GM19351 (cell line): ENCODE results near the gene ANTXRL.
"Not testable (repeated sequence)": the region's sequence is repeated elsewhere in the genome, so short reads cannot be mapped to it uniquely, and the experiment has no call there.

Source experiments
- ATAC-seq: cut with Tn5 transposase; IDR thresholded peaks from one replicate; pipeline ENCODE4 v1.9.1; 2021; ENCODE audit warnings: mild to moderate bottlenecking, moderate library complexity; ENCODE audit not compliant: unreplicated experiment

ANTXRL gene

GRCh38 chr10:46293832-46294640 is 7.2 kb downstream of the ANTXRL start:
- ATAC-seq, result no peak

GRCh38 chr10:46294641-46295220 is 7.9 kb downstream of the ANTXRL start:
- no peak for ATAC-seq

- ATAC-seq, result not testable (repeated sequence)
Observed at GRCh38 chr10:46295350-46296010, 8.7 kb downstream of the ANTXRL start.

- not testable (repeated sequence) for ATAC-seq
Observed at GRCh38 chr10:46296086-46296485, 9.3 kb downstream of the ANTXRL start.

GRCh38 chr10:46296641-46297141 is 9.9 kb downstream of the ANTXRL start:
- no peak for ATAC-seq

GRCh38 chr10:46297406-46298204 is 10.8 kb downstream of the ANTXRL start:
- no peak for ATAC-seq

GRCh38 chr10:46298477-46299285 is 11.9 kb downstream of the ANTXRL start:
- ATAC-seq, result no peak

- no peak for ATAC-seq
Observed at GRCh38 chr10:46299286-46299535, 12.4 kb downstream of the ANTXRL start.

- no peak for ATAC-seq
Observed at GRCh38 chr10:46299536-46300369, 13.0 kb downstream of the ANTXRL start.

- not testable (repeated sequence) for ATAC-seq
Observed at GRCh38 chr10:46300370-46300711, 13.5 kb downstream of the ANTXRL start.

GRCh38 chr10:46301056-46301645 is 14.4 kb downstream of the ANTXRL start:
- no peak for ATAC-seq

GRCh38 chr10:46301721-46302479 is 15.1 kb downstream of the ANTXRL start:
- ATAC-seq, result no peak

- not testable (repeated sequence) for ATAC-seq
Observed at GRCh38 chr10:46302765-46303352, 16.1 kb downstream of the ANTXRL start.

- ATAC-seq, result no peak
Observed at GRCh38 chr10:46304062-46304461, 17.3 kb downstream of the ANTXRL start.

GRCh38 chr10:46304671-46305070 is 17.9 kb downstream of the ANTXRL start:
- ATAC-seq, result not testable (repeated sequence)

- ATAC-seq, result no peak
Observed at GRCh38 chr10:46305079-46305818, 18.5 kb downstream of the ANTXRL start.

- no peak for ATAC-seq
Observed at GRCh38 chr10:46305986-46306385, 19.2 kb downstream of the ANTXRL start.
